Trophoblast cell (in vitro differentiated cells and primary cell): ENCODE results near the gene SPIRE1.

Source experiments
- DNase-seq, 2 donors: peaks; one replicate each; pipeline ENCODE4 v3.0.0-alpha.2; 2016
- H2AFZ ChIP-seq: 2 replicates; pipeline ENCODE4 v1.6.1; 2013; ENCODE audit warnings: low read length, moderate library complexity, mild to moderate bottlenecking; ENCODE audit not compliant: insufficient read depth, poor library complexity
- H2AK5ac ChIP-seq: 2 replicates; pipeline ENCODE4 v1.6.1; 2013; ENCODE audit warnings: mild to moderate bottlenecking, low read length
- H2BK120ac ChIP-seq: 2 replicates; pipeline ENCODE4 v1.6.1; 2013; ENCODE audit warnings: low read length, mild to moderate bottlenecking, moderate library complexity; ENCODE audit not compliant: insufficient read depth, poor library complexity
- H2BK12ac ChIP-seq: 2 replicates; pipeline ENCODE4 v1.6.1; 2013; ENCODE audit warnings: mild to moderate bottlenecking, low read length, moderate library complexity
- H2BK5ac ChIP-seq: 2 replicates; pipeline ENCODE4 v1.6.1; 2013; ENCODE audit warnings: low read length, low read depth, moderate library complexity, mild to moderate bottlenecking; ENCODE audit not compliant: poor library complexity
- H3K14ac ChIP-seq: 2 replicates; pipeline ENCODE4 v1.6.1; 2013; ENCODE audit warnings: mild to moderate bottlenecking, low read length
- H3K18ac ChIP-seq: 2 replicates; pipeline ENCODE4 v1.6.1; 2013; ENCODE audit warnings: mild to moderate bottlenecking, low read length
- H3K23ac ChIP-seq: 2 replicates; pipeline ENCODE4 v1.6.1; 2013; ENCODE audit warnings: low read length
- H3K27ac ChIP-seq: 2 replicates; pipeline ENCODE4 v1.5.1; 2013; ENCODE audit warnings: low read depth, mild to moderate bottlenecking, inconsistent platforms, low read length, moderate library complexity
- H3K27me3 ChIP-seq: 2 replicates; pipeline ENCODE4 v1.6.1; 2013; ENCODE audit warnings: inconsistent platforms, mild to moderate bottlenecking, low read length, moderate library complexity; ENCODE audit not compliant: insufficient read depth
- H3K36me3 ChIP-seq, 2 experiments: 1 replicate in 1 of 2; 2 replicates in 1 of 2; pipeline ENCODE4 v1.6.1; 2013; ENCODE audit warnings: low read length in 2 of 2, mild to moderate bottlenecking in 2 of 2, moderate library complexity in 1 of 2; ENCODE audit not compliant: insufficient read depth in 2 of 2, control insufficient read depth in 1 of 2
- H3K4ac ChIP-seq: 2 replicates; pipeline ENCODE4 v1.6.1; 2013; ENCODE audit warnings: low read depth, mild to moderate bottlenecking, low read length, moderate library complexity
- H3K4me1 ChIP-seq, 2 experiments: 1 replicate in 1 of 2; 2 replicates in 1 of 2; pipeline ENCODE4 v1.6.1; 2013; ENCODE audit warnings: low read length in 2 of 2, mild to moderate bottlenecking in 2 of 2, moderate library complexity in 1 of 2; ENCODE audit not compliant: insufficient read depth in 2 of 2, control insufficient read depth in 1 of 2
- H3K4me2 ChIP-seq: 2 replicates; pipeline ENCODE4 v1.6.1; 2013; ENCODE audit warnings: inconsistent platforms, mild to moderate bottlenecking, low read length, moderate library complexity
- H3K4me3 ChIP-seq: 2 replicates; pipeline ENCODE4 v1.5.1; 2013; ENCODE audit warnings: mild to moderate bottlenecking, low read depth, low read length, inconsistent platforms
- H3K79me1 ChIP-seq: one replicate; pipeline ENCODE4 v1.6.1; 2013; ENCODE audit warnings: low read length
- H3K79me2 ChIP-seq: 2 replicates; pipeline ENCODE4 v1.6.1; 2013; ENCODE audit warnings: low read length, mild to moderate bottlenecking; ENCODE audit not compliant: control insufficient read depth, insufficient read depth, poor library complexity
- H3K9ac ChIP-seq: 2 replicates; pipeline ENCODE4 v1.6.1; 2013; ENCODE audit warnings: mild to moderate bottlenecking, low read length
- H3K9me3 ChIP-seq: 2 replicates; pipeline ENCODE4 v1.6.1; 2013; ENCODE audit warnings: low read depth, mild to moderate bottlenecking, control low read depth, inconsistent platforms, low read length; ENCODE audit not compliant: insufficient read depth
- H4K12ac ChIP-seq: 2 replicates; pipeline ENCODE4 v1.6.1; 2013; ENCODE audit warnings: low read depth, mild to moderate bottlenecking, low read length, moderate library complexity
- H4K8ac ChIP-seq: 2 replicates; pipeline ENCODE4 v1.6.1; 2013; ENCODE audit warnings: low read depth, mild to moderate bottlenecking, low read length, moderate library complexity
- H4K91ac ChIP-seq: one replicate; pipeline ENCODE4 v1.6.1; 2013; ENCODE audit warnings: low read depth, mild to moderate bottlenecking, low read length, moderate library complexity
- WGBS: extraction: QIAGEN DNeasy Blood & Tissue Kit; methylation state at CpG from one replicate; pipeline ENCODE4 v1.1.7; 2013; ENCODE audit warnings: missing lambda C conversion rate; ENCODE audit not compliant: insufficient read length, insufficient coverage; ENCODE audit errors: extremely low coverage; 5-methylcytosine and 5-hydroxymethylcytosine counted together

Gene SPIRE1

GRCh38 chr18:12518326-12518725 lies 139.6 kb downstream of the SPIRE1 start:
- H3K14ac ChIP-seq = no peak overlapping the region
- H3K36me3 ChIP-seq = no peaks in the 10 kb centered on the region
- H2AFZ ChIP-seq = no peak overlapping the region
- H2AK5ac ChIP-seq = no peak overlapping the region
- no peak overlapping the region for H2BK5ac ChIP-seq
- H3K79me2 ChIP-seq = no peaks in the 10 kb centered on the region
- no peak overlapping the region for H3K4ac ChIP-seq
- H3K18ac ChIP-seq = no peak overlapping the region
- H3K27ac ChIP-seq = no peak overlapping the region
- H3K9me3 ChIP-seq = no peaks in the 10 kb centered on the region
- no CpG with 5 or more reads among the region's 2 CpGs for WGBS
- H4K91ac ChIP-seq = no peak overlapping the region
- no peak overlapping the region for H3K23ac ChIP-seq
- no peak overlapping the region for H2BK12ac ChIP-seq
- no peaks in the 10 kb centered on the region for H3K27me3 ChIP-seq
- H3K9ac ChIP-seq = no peak overlapping the region
- peaks cover 3% of the 10 kb centered on the region in 2 experiments for H3K4me1 ChIP-seq
- no peak overlapping the region for H3K4me3 ChIP-seq
- no peak overlapping the region for H4K12ac ChIP-seq
- H4K8ac ChIP-seq = no peak overlapping the region
- DNase-seq = peak; percentile 43 to 56
- no peak overlapping the region for H3K4me2 ChIP-seq
- peaks cover 1% of the 10 kb centered on the region for H3K79me1 ChIP-seq
- no peak overlapping the region for H2BK120ac ChIP-seq

GRCh38 chr18:12517142-12517825 lies 140.6 kb downstream of the SPIRE1 start:
- H2BK120ac ChIP-seq = no peak overlapping the region
- no peak overlapping the region for H4K8ac ChIP-seq
- no peak overlapping the region for H3K4ac ChIP-seq
- H3K79me1 ChIP-seq = peaks cover 1% of the 10 kb centered on the region
- H3K9ac ChIP-seq = no peak overlapping the region
- no peak overlapping the region for H2AK5ac ChIP-seq
- no peak overlapping the region for H3K4me2 ChIP-seq
- no peak for DNase-seq
- H3K9me3 ChIP-seq = no peaks in the 10 kb centered on the region
- no peaks in the 10 kb centered on the region for H3K36me3 ChIP-seq
- H3K14ac ChIP-seq = no peak overlapping the region
- H2AFZ ChIP-seq = no peak overlapping the region
- H3K4me1 ChIP-seq = peaks cover 3% of the 10 kb centered on the region in 2 experiments
- no peak overlapping the region for H3K27ac ChIP-seq
- no peaks in the 10 kb centered on the region for H3K27me3 ChIP-seq
- H2BK12ac ChIP-seq = no peak overlapping the region
- no peak overlapping the region for H3K18ac ChIP-seq
- no peak overlapping the region for H4K91ac ChIP-seq
- no peak overlapping the region for H2BK5ac ChIP-seq
- H3K4me3 ChIP-seq = no peak overlapping the region
- WGBS = no CpG with 5 or more reads among the region's 1 CpG
- no peak overlapping the region for H4K12ac ChIP-seq
- no peaks in the 10 kb centered on the region for H3K79me2 ChIP-seq
- no peak overlapping the region for H3K23ac ChIP-seq

DNA sequence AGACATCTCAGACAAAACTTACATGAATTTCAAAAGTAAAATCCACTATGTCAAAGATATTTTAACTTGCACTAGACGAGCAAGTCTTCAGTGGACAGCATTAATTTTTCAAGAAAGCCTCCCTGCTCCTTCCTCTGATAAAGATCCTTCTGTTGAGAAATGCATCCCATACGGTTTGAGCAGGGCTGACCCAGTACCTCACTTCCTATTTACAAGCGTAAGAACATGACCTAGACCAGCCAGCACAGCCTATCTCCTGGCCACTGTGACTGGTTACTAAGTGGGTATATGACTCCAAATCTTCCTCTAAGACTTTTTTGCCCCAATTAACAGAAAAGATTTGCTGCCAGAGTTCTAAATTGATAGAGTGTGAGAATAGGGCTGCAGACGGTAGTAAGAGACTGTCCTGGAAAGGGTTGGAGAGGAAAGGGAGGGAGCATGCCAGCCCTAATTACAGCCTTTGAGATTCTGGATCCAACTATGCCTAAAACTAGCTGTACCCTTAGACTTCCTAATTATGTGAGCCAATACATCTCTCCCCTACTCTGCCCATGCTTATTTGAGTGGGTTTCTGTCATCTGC lies 141.8 kb downstream of the SPIRE1 start:
- peak in 1 of 2 donors; percentile 14 for DNase-seq
- no peak overlapping the region for H3K23ac ChIP-seq

GRCh38 chr18:12515550-12515949 lies 142.4 kb downstream of the SPIRE1 start:
- H2BK5ac ChIP-seq = no peak overlapping the region
- no peak overlapping the region for H2BK12ac ChIP-seq
- H3K9ac ChIP-seq = no peak overlapping the region
- H3K27ac ChIP-seq = no peak overlapping the region
- no CpG with 5 or more reads among the region's 2 CpGs for WGBS
- no peaks in the 10 kb centered on the region for H3K9me3 ChIP-seq
- H4K8ac ChIP-seq = no peak overlapping the region
- no peak overlapping the region for H3K23ac ChIP-seq
- no peak overlapping the region for H2BK120ac ChIP-seq
- no peaks in the 10 kb centered on the region for H3K27me3 ChIP-seq
- no peaks in the 10 kb centered on the region for H3K79me2 ChIP-seq
- peaks cover 0 to 2% of the 10 kb centered on the region in 2 experiments for H3K36me3 ChIP-seq
- H3K4me2 ChIP-seq = no peak overlapping the region
- no peak overlapping the region for H3K4ac ChIP-seq
- peaks cover 3% of the 10 kb centered on the region in 2 experiments for H3K4me1 ChIP-seq
- H3K14ac ChIP-seq = no peak overlapping the region
- no peak overlapping the region for H2AK5ac ChIP-seq
- peaks cover 1% of the 10 kb centered on the region for H3K79me1 ChIP-seq
- no peak overlapping the region for H2AFZ ChIP-seq
- H3K18ac ChIP-seq = no peak overlapping the region
- H3K4me3 ChIP-seq = no peak overlapping the region
- no peak overlapping the region for H4K91ac ChIP-seq
- H4K12ac ChIP-seq = no peak overlapping the region
- no peak for DNase-seq

More for the DNA sequence above, 141.8 kb downstream of the SPIRE1 start:
- no peak overlapping the region for H3K4me3 ChIP-seq
- H2BK5ac ChIP-seq = no peak overlapping the region
- H4K12ac ChIP-seq = no peak overlapping the region
- H2BK12ac ChIP-seq = no peak overlapping the region
- H3K9me3 ChIP-seq = no peaks in the 10 kb centered on the region
- peaks cover 0 to under 1% of the 10 kb centered on the region in 2 experiments for H3K36me3 ChIP-seq
- H3K4me2 ChIP-seq = no peak overlapping the region
- WGBS = no CpG with 5 or more reads among the region's 4 CpGs
- no peaks in the 10 kb centered on the region for H3K79me2 ChIP-seq
- no peak overlapping the region for H3K18ac ChIP-seq
- H3K27me3 ChIP-seq = no peaks in the 10 kb centered on the region
- no peak overlapping the region for H4K8ac ChIP-seq
- H3K79me1 ChIP-seq = peaks cover 1% of the 10 kb centered on the region
- no peak overlapping the region for H2AK5ac ChIP-seq
- H3K27ac ChIP-seq = no peak overlapping the region
- peaks cover 3% of the 10 kb centered on the region in 2 experiments for H3K4me1 ChIP-seq
- no peak overlapping the region for H3K4ac ChIP-seq
- no peak overlapping the region for H4K91ac ChIP-seq
- no peak overlapping the region for H2AFZ ChIP-seq
- no peak overlapping the region for H3K14ac ChIP-seq
- no peak overlapping the region for H3K9ac ChIP-seq
- H2BK120ac ChIP-seq = no peak overlapping the region
